ENCODE measurements around the gene EVX1. TPM values are rescaled to one million over a fixed set of nuclear protein-coding genes. Genes with fewer than 3 reads are reported as not detected.
A peak's percentile ranks its signal among the peaks of the same experiment; 100 is the strongest.

EVX1 gene
- total and polyA plus RNA-seq, 2 of the 8 experiments (the other 6 are each of a cell fraction or from before 2014, with no cell fraction given), result not detected

- Histone ChIP-seq H3K36me3 (ENCODE audit: control insufficient read depth in 2 of 4, insufficient read depth in 4 of 4, low read length in 3 of 4) (peaks cover 0 to 18% (median 0%) of the 10 kb centered on the region in 4 experiments; a peak in 1 of 8 replicates), H2BK12ac (ENCODE audit: low read depth, low read length) (no peak within 1 kb of the TSS), H3K9me3 (ENCODE audit: insufficient read depth in 2 of 2, low read depth in 1 of 2, low read length in 1 of 2) (no peaks in the 10 kb centered on the region; a peak in 1 of 4 replicates), H4K8ac (ENCODE audit: extremely low read depth, insufficient read depth, low read length) (peak within 1 kb of the TSS; percentile 78), H3K4me3 (ENCODE audit: extremely low read depth in 1 of 4, insufficient read depth in 2 of 4, low read depth in 3 of 4, low read length in 4 of 4) (peak within 1 kb of the TSS in 3 of 4 experiments; percentile 5 to 46 (median 12); a peak in 3 of 8 replicates), H2BK120ac (replicated peaks; ENCODE audit: low read depth, low read length) (no peak within 1 kb of the TSS), H3K23ac (ENCODE audit: insufficient read length) (no peak within 1 kb of the TSS), H2BK20ac (ENCODE audit: low read length) (no peak within 1 kb of the TSS), H3K14ac (ENCODE audit: insufficient read length) (no peak within 1 kb of the TSS), H3K27me3 (replicated peaks in 1 of 4; ENCODE audit: control insufficient read depth in 3 of 4, extremely low read depth in 1 of 4, insufficient read depth in 3 of 4, low read length in 3 of 4) (peaks cover 85 to 100% (median 95%) of the 10 kb centered on the region in 4 experiments), H3K23me2 (ENCODE audit: low read depth, low read length) (no peaks in the 10 kb centered on the region; the same call in 1 of the 2 replicates), H3K9ac (replicated peaks in 1 of 4; ENCODE audit: extremely low read depth in 1 of 4, low read depth in 3 of 4, low read length in 3 of 4) (no peak within 1 kb of the TSS), H2AK5ac (ENCODE audit: low read depth, low read length) (no peak within 1 kb of the TSS), H4K5ac (ENCODE audit: insufficient read length, low read depth, low read length) (no peak within 1 kb of the TSS), H2BK5ac (ENCODE audit: low read depth, low read length) (no peak within 1 kb of the TSS), H4K20me1 (replicated peaks in 1 of 2; ENCODE audit: control insufficient read depth in 1 of 2, insufficient read depth in 2 of 2, low read length in 2 of 2) (peaks cover 33 to 46% of the 10 kb centered on the region in 2 experiments), H3K27ac (ENCODE audit: low read depth, low read length) (no peak within 1 kb of the TSS), H3K56ac (replicated peaks; ENCODE audit: insufficient read length, low read depth, low read length) (no peak within 1 kb of the TSS), H3K79me1 (ENCODE audit: low read depth, low read length) (no peaks in the 10 kb centered on the region; the same call in 1 of the 2 replicates), H3K79me2 (ENCODE audit: control insufficient read depth in 1 of 2, insufficient read depth in 2 of 2, low read length in 2 of 2) (no peaks in the 10 kb centered on the region), H3K18ac (ENCODE audit: extremely low read depth, low read length) (no peak within 1 kb of the TSS), H3K4me1 (replicated peaks in 1 of 4; ENCODE audit: control insufficient read depth in 3 of 4, insufficient read depth in 4 of 4, low read length in 3 of 4) (peaks cover 0 to 8% (median 2%) of the 10 kb centered on the region in 4 experiments; a peak in 5 of 7 replicates), H3K4ac (replicated peaks; ENCODE audit: insufficient read length, low read depth, low read length) (no peak within 1 kb of the TSS), H2AFZ (ENCODE audit: low read length) (no peak within 1 kb of the TSS; the same call in 1 of the 2 replicates), H2BK15ac (ENCODE audit: low read length) (no peak within 1 kb of the TSS), H3K4me2 (ENCODE audit: insufficient read depth in 1 of 2, low read depth in 2 of 2, low read length in 2 of 2) (peak within 1 kb of the TSS; percentile 33 to 52), H4K91ac (replicated peaks; ENCODE audit: insufficient read length, low read length) (no peak within 1 kb of the TSS)
- TF ChIP-seq RNF2 (IDR thresholded peaks at IDR 0.05; ENCODE audit: borderline replicate concordance, low read depth, low read length, missing control alignments, poor library complexity, severe bottlenecking) (peak; percentile 80), CEBPB (IDR thresholded peaks at IDR 0.05; ENCODE audit: low read depth, low read length) (no peak), SUZ12 (IDR thresholded peaks at IDR 0.05; ENCODE audit: low read length) (peak; percentile 89; the same call in 1 of the 2 replicates), HDAC2 (IDR thresholded peaks at IDR 0.05; ENCODE audit: borderline replicate concordance in 1 of 2, low read depth in 2 of 2, low read length in 2 of 2) (0 out of 4 replicates have a peak, but pooled peaks of 1 of the 2 experiments have one; percentile 25), HDAC6 (IDR thresholded peaks at IDR 0.05; ENCODE audit: low read depth, low read length) (no peak), KDM4A (IDR thresholded peaks at IDR 0.05; ENCODE audit: low read depth, low read length, severe bottlenecking) (peak; percentile 48), ASH2L (IDR thresholded peaks at IDR 0.05; ENCODE audit: low read length) (peak; percentile 23)
- no peak for FAIRE-seq
- ChIA-PET POLR2A (ENCODE audit: partially characterized antibody) (interaction anchor here (1.5 kb wide), 1 partner anchor 9 kb away, joined by 5 read pairs; no protein-coding TSS in a partner anchor), CTCF (ENCODE audit: partially characterized antibody) (interaction anchor here (1.0 to 3.9 kb wide), 8 partner anchors 9 to 862 kb away, joined by 3 to 23 read pairs (median 5); no protein-coding TSS in a partner anchor)
- WGBS, 2 experiments (ENCODE audit: extremely low coverage in 1 of 2, insufficient coverage in 1 of 2, insufficient read length in 1 of 2, insufficient replicate concordance in 2 of 2, low coverage in 1 of 2, low lambda C conversion rate in 2 of 2, missing lambda C conversion rate in 1 of 2), result 4% methylated on average over 36 of the region's 99 CpGs; no CpG with 5 or more reads in 1 of the 2 experiments
- DNase-seq (ENCODE audit: low read depth in 1 of 2, low spot score in 2 of 2), result peak in 1 of 2 experiments; percentile 72
Observed at GRCh38 chr7:27199849-27200760, 42.5 kb upstream of the EVX1 start, which contains the start of gene HOXA13. TSS of gene HOXA13 (minus strand) at chr7:27200091. CDS start at chr7:27200077, 14 bp downstream.

Measured in H1 (cell line).